ENCODE data around the gene CTNNA2. TPM values are rescaled to one million over a fixed set of nuclear protein-coding genes. Genes with fewer than 3 reads are reported as not detected.

CTNNA2 gene
- total RNA-seq, 4 donors from 2014 or later, result 0.88 to 14.9 (median 2.3) TPM; not detected in 1

DNA sequence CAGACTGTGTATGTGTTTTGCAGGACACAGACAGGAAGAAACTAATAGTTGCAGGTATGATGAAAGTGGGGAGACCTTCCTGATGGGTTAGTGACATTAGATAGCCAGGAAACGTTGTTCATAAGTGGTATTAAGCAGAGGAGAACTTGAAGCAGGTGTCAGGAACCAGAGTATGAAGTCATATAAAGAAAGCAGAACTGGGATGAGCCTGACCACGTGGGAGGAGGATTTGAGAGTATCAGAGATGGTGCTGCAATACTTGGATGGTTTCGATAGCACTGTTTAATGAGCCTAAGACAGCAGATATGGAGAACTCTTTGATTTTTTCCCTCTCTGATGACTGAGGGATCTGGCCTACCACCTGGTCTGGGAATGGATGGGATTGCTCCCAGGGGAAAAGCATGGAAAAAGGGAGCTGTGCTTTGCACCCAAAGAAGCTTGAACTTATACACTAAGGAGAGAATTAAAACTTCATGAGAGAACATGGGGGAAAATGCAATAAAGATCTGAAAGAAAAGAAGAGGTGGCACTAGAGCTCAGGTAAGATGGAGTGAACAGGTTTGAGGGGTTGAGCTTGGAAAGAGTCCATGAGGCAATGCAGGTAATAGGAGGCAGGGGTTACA, 1017.7 kb downstream of the CTNNA2 start:
- intact Hi-C loops (cut with DNase I; ENCODE audit: low total_unique reads), result no loop called here
- Histone ChIP-seq H3K9me3 (no peaks in the 10 kb centered on the region), H3K4me3 (no peak overlapping the region), H3K4me1 (no peaks in the 10 kb centered on the region), H3K36me3 (no peaks in the 10 kb centered on the region), H3K27me3 (no peaks in the 10 kb centered on the region), H3K27ac (no peak overlapping the region)
- TF ChIP-seq, protein P1, sequence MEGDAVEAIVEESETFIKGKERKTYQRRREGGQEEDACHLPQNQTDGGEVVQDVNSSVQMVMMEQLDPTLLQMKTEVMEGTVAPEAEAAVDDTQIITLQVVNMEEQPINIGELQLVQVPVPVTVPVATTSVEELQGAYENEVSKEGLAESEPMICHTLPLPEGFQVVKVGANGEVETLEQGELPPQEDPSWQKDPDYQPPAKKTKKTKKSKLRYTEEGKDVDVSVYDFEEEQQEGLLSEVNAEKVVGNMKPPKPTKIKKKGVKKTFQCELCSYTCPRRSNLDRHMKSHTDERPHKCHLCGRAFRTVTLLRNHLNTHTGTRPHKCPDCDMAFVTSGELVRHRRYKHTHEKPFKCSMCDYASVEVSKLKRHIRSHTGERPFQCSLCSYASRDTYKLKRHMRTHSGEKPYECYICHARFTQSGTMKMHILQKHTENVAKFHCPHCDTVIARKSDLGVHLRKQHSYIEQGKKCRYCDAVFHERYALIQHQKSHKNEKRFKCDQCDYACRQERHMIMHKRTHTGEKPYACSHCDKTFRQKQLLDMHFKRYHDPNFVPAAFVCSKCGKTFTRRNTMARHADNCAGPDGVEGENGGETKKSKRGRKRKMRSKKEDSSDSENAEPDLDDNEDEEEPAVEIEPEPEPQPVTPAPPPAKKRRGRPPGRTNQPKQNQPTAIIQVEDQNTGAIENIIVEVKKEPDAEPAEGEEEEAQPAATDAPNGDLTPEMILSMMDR (IDR thresholded peaks at IDR 0.05), result no peak
- no peak for TF ChIP-seq POLR2A (IDR thresholded peaks at IDR 0.05)
- DNase-seq, result no peak

DNA sequence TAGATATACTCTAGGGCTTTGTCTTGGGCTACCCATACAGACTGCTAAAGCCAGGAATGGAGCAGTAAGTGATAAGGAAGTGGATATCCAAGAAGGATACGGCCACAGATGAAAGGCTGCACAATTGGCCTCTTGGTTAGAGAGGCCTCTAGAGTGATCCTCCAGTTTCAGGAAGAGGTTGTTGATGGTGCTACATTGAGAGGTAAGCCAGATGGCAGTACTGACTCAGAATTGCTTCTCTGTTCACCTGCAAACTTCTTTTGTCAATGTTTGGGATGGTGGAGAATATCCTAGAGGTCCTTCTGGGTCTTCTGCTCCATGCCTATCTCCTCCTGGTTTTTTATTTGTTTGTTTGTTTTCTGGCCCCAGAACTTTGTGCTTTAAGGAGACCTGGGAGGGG, 1018.5 kb downstream of the CTNNA2 start:
- TF ChIP-seq POLR2A (IDR thresholded peaks at IDR 0.05), result no peak
- TF ChIP-seq, protein P1 (IDR thresholded peaks at IDR 0.05), result no peak
- H3K4me1 ChIP-seq, result no peaks in the 10 kb centered on the region
- no peaks in the 10 kb centered on the region for H3K9me3 ChIP-seq
- DNase-seq, result no peak
- H3K36me3 ChIP-seq, result no peaks in the 10 kb centered on the region
- no peak overlapping the region for H3K27ac ChIP-seq
- no peak overlapping the region for H3K4me3 ChIP-seq
- no peaks in the 10 kb centered on the region for H3K27me3 ChIP-seq
- intact Hi-C loops (cut with DNase I; ENCODE audit: low total_unique reads), result no loop called here

DNA sequence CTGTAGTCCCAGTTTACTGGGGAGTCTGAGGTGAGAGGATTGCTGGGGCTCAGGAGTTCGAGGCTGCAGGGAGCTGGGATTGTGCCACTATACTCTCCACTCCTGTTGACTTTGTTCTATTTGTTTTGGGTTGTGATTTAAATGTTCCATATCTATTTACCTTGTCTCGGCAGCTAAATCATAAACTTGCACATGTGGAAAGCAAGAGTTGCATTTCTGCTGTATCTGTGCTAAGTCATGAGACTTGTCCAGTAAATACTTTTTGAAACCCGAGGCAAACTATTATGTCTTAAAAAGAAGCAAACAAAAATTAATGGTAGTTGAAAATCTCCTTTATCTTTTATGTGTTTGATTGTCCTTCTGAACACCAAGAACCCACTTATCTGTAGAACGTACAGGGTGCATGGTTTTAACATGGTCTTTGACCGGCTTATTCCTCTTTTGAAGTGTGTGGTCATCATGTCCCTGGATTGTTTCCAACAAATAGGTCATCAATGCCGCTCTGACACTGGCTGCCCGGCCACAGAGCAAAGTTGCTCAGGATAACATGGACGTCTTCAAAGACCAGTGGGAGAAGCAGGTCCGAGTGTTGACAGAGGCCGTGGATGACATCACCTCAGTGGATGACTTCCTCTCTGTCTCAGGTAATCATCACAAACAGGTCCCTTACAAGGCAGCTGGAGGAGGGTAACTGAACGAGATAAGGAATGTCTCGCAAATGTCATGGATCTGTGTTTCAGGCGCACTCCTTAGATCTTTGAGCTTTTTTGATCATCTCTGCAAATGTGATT, 1032.8 kb downstream of the CTNNA2 start:
- Histone ChIP-seq H3K27ac (no peak overlapping the region), H3K27me3 (no peaks in the 10 kb centered on the region), H3K4me3 (no peak overlapping the region), H3K9me3 (no peaks in the 10 kb centered on the region), H3K4me1 (no peaks in the 10 kb centered on the region), H3K36me3 (no peaks in the 10 kb centered on the region)
- intact Hi-C loops (cut with DNase I; ENCODE audit: low total_unique reads), result no loop called here
- no peak for TF ChIP-seq POLR2A (IDR thresholded peaks at IDR 0.05)
- TF ChIP-seq, protein P1 (IDR thresholded peaks at IDR 0.05), result no peak
- no peak for DNase-seq

DNA sequence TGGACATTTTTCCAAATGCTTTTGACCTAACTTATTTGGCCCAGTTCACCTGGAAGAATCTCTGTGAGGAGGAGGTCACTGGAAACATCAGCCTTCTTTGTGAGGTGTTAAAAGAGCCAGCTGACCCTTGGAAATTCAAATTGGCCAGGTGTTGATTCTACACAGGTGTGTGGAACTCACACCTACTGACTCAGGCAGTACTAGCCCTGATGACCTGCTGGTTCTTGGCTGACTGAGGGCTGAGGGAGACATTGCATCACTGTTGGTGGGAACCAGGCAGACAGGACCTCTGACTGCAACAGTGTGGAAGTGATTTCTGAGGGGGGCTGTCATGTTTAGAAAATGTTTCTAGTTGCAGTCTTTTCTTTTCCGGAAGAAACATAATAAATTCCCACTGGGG, 1033.9 kb downstream of the CTNNA2 start:
- Histone ChIP-seq H3K4me3 (no peak overlapping the region), H3K36me3 (no peaks in the 10 kb centered on the region), H3K27me3 (no peaks in the 10 kb centered on the region), H3K27ac (no peak overlapping the region), H3K4me1 (no peaks in the 10 kb centered on the region), H3K9me3 (no peaks in the 10 kb centered on the region)
- no peak for DNase-seq
- no peak for TF ChIP-seq POLR2A (IDR thresholded peaks at IDR 0.05)
- TF ChIP-seq, protein P1 (IDR thresholded peaks at IDR 0.05), result no peak
- intact Hi-C loops (cut with DNase I; ENCODE audit: low total_unique reads), result no loop called here

GRCh38 chr2:80547344-80547743, 1034.5 kb downstream of the CTNNA2 start:
- intact Hi-C loops (cut with DNase I; ENCODE audit: low total_unique reads), result no loop called here
- Histone ChIP-seq H3K4me1 (no peaks in the 10 kb centered on the region), H3K9me3 (no peaks in the 10 kb centered on the region), H3K27me3 (no peaks in the 10 kb centered on the region), H3K4me3 (no peak overlapping the region), H3K27ac (no peak overlapping the region), H3K36me3 (no peaks in the 10 kb centered on the region)
- no peak for DNase-seq
- TF ChIP-seq, protein P1 (IDR thresholded peaks at IDR 0.05), result no peak

All from uterus (tissue), 4 donors.